GM23248 (cell line): ENCODE measurements around the gene HNRNPM. TPM values are rescaled to one million over a fixed set of nuclear protein-coding genes. Genes with fewer than 3 reads are reported as not detected.

Source experiments
- DNase-seq: peaks from one replicate; pipeline ENCODE4 v3.0.0-alpha.2; 2015
- H2AFZ ChIP-seq: fragments of 200-600 bp; sonication (generic); 2 replicates; pipeline ENCODE4 v1.6.1; 2016; ENCODE audit warnings: antibody characterized with exemption
- H3F3A ChIP-seq: fragments of 200-600 bp; sonication (generic); 2 replicates; pipeline ENCODE4 v1.6.1; 2016; ENCODE audit warnings: mild to moderate bottlenecking, antibody characterized with exemption, mixed run types; ENCODE audit not compliant: insufficient read depth
- H3K27ac ChIP-seq: fragments of 200-600 bp; sonication (generic); 2 replicates; pipeline ENCODE4 v1.5.1; 2016; ENCODE audit warnings: mild to moderate bottlenecking
- H3K27me3 ChIP-seq: fragments of 200-600 bp; sonication (generic); replicated peaks from 2 replicates; pipeline ENCODE4 v1.6.1; 2016; ENCODE audit warnings: mild to moderate bottlenecking; ENCODE audit not compliant: insufficient read depth
- H3K36me3 ChIP-seq: fragments of 200-600 bp; sonication (generic); 2 replicates; pipeline ENCODE4 v1.6.1; 2016; ENCODE audit warnings: low read depth, mild to moderate bottlenecking
- H3K4me1 ChIP-seq: fragments of 200-600 bp; sonication (generic); 2 replicates; pipeline ENCODE4 v1.6.1; 2016; ENCODE audit warnings: mild to moderate bottlenecking; ENCODE audit not compliant: insufficient read depth
- H3K4me2 ChIP-seq: fragments of 200-600 bp; sonication (generic); one replicate; pipeline ENCODE4 v1.6.1; 2016; ENCODE audit warnings: mild to moderate bottlenecking; ENCODE audit not compliant: unreplicated experiment
- H3K4me3 ChIP-seq: fragments of 200-600 bp; sonication (generic); 2 replicates; pipeline ENCODE4 v1.5.1; 2016; ENCODE audit warnings: mild to moderate bottlenecking
- H3K79me2 ChIP-seq: fragments of 200-600 bp; sonication (generic); 2 replicates; pipeline ENCODE4 v1.6.1; 2016; ENCODE audit warnings: mild to moderate bottlenecking; ENCODE audit not compliant: insufficient read depth
- H3K9ac ChIP-seq: fragments of 200-600 bp; sonication (generic); 2 replicates; pipeline ENCODE4 v1.6.1; 2016; ENCODE audit warnings: mild to moderate bottlenecking
- H3K9me2 ChIP-seq: fragments of 200-600 bp; sonication (generic); 2 replicates; pipeline ENCODE4 v1.6.1; 2016; ENCODE audit warnings: mixed run types, mild to moderate bottlenecking, moderate library complexity; ENCODE audit not compliant: insufficient read depth
- H3K9me3 ChIP-seq: fragments of 200-600 bp; sonication (generic); one replicate; pipeline ENCODE4 v1.6.1; 2017; ENCODE audit warnings: low read depth
- H4K20me1 ChIP-seq: fragments of 200-600 bp; sonication (generic); 2 replicates; pipeline ENCODE4 v1.6.0; 2016; ENCODE audit not compliant: insufficient read depth
- EZH2 ChIP-seq: fragments of 200-600 bp; sonication (generic); IDR thresholded peaks from 2 replicates; pipeline ENCODE4 v1.6.1; 2018; ENCODE audit warnings: antibody characterized with exemption, mild to moderate bottlenecking; ENCODE audit not compliant: insufficient read depth, poor library complexity, severe bottlenecking
- EZH2phosphoT487 ChIP-seq: fragments of 200-600 bp; sonication (generic); IDR thresholded peaks from 2 replicates; pipeline ENCODE4 v1.6.1; 2018; ENCODE audit warnings: antibody characterized with exemption, moderate library complexity, mild to moderate bottlenecking, low read depth; ENCODE audit not compliant: insufficient read depth
- WGBS, 2 experiments: methylation state at CpG; one replicate each; pipeline ENCODE4 v1.1.6; 2015 to 2017; ENCODE audit warnings: low lambda C conversion rate in 2 of 2, low coverage in 1 of 2; ENCODE audit errors: missing lambda C conversion rate in 2 of 2; 5-methylcytosine and 5-hydroxymethylcytosine counted together
- in situ Hi-C: fragments of 300-500 bp; cut with MboI; formaldehyde crosslinking; loops from 2 replicates; pipeline ENCODE4 v1.15.0; 2020
- polyA plus RNA-seq: library from polyadenylated mRNA; unstranded; fragments of >200 nt; fragmentation: Nextera tagmentation; extraction: Ambion mirVana; gene quantifications from 2 replicates; pipeline ENCODE4 v1.2.1, GENCODE V29; 2016
- total RNA-seq: library from RNA; depleted of rRNA; stranded (reverse); fragments of >200 nt; shearing (Covaris generic); gene quantifications from 2 replicates; pipeline ENCODE4 v1.2.3, GENCODE V29; 2014; rRNA removed

Gene HNRNPM, protein sequence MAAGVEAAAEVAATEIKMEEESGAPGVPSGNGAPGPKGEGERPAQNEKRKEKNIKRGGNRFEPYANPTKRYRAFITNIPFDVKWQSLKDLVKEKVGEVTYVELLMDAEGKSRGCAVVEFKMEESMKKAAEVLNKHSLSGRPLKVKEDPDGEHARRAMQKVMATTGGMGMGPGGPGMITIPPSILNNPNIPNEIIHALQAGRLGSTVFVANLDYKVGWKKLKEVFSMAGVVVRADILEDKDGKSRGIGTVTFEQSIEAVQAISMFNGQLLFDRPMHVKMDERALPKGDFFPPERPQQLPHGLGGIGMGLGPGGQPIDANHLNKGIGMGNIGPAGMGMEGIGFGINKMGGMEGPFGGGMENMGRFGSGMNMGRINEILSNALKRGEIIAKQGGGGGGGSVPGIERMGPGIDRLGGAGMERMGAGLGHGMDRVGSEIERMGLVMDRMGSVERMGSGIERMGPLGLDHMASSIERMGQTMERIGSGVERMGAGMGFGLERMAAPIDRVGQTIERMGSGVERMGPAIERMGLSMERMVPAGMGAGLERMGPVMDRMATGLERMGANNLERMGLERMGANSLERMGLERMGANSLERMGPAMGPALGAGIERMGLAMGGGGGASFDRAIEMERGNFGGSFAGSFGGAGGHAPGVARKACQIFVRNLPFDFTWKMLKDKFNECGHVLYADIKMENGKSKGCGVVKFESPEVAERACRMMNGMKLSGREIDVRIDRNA
- total RNA-seq, result 69.4 and 71.0 TPM in 2 replicates
- 116 and 117 TPM in 2 replicates for polyA plus RNA-seq

DNA sequence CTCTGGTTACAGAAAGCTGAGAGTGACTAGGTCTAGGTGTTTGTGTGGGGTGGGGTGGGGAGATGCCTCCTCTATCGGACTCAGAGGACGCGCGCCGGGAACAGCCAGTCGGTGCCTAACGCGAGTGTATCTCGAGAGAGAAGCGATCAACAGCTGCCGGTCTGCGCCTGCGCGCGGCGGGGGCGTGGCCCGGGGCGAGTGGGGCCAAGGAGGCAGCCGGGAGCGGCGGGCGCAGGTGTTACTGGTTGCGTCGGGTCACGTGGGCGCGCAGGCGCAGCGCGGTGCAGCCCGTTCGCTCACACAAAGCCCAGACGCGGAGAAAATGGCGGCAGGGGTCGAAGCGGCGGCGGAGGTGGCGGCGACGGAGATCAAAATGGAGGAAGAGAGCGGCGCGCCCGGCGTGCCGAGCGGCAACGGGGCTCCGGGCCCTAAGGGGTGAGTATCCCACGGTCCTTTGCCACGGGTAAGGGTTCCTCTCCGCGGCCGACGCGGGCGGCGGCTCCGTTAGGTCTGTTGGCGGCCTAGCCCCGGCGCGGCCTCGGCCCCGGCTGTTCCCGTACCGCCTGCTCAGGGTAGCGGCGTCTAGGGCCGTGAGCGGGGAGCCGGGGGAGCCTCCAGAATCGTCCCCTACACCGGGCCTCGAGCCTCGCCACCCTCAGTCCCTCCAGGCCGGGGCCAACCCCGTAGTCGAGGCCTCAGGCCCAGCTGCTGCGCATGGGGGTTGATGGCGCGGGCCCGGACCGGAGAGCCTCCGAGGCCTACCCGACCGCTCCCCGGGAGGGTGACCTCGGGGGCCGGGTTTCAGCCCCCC lies at the start of gene HNRNPM:
HNRNPM (plus strand) TSS at position 299 of the 811 bp plus-strand sequence; CDS start at position 323, 24 bp downstream.
- Histone ChIP-seq H3K27ac (peak within 1 kb of the TSS; percentile 76), H3K27me3 (no peaks in the 10 kb centered on the region), H4K20me1 (peaks cover 13% of the 10 kb centered on the region), H3F3A (peaks cover 6% of the 10 kb centered on the region), H2AFZ (peak within 1 kb of the TSS; percentile 99), H3K4me2 (peak within 1 kb of the TSS; percentile 93), H3K9ac (peak within 1 kb of the TSS; percentile 96), H3K9me3 (no peaks in the 10 kb centered on the region), H3K79me2 (peaks cover 49% of the 10 kb centered on the region), H3K36me3 (no peaks in the 10 kb centered on the region; the same call in 1 of the 2 replicates), H3K4me3 (peak within 1 kb of the TSS; percentile 88), H3K4me1 (peaks cover 14% of the 10 kb centered on the region), H3K9me2 (no peaks in the 10 kb centered on the region)
- in situ Hi-C loops, result no loop called here
- WGBS, 2 experiments, result 1 to 2% methylated on average over 62 to 91 of the region's 93 CpGs
- DNase-seq, result peak; percentile 99
- no peak for TF ChIP-seq EZH2phosphoT487
- TF ChIP-seq EZH2, result no peak

DNA sequence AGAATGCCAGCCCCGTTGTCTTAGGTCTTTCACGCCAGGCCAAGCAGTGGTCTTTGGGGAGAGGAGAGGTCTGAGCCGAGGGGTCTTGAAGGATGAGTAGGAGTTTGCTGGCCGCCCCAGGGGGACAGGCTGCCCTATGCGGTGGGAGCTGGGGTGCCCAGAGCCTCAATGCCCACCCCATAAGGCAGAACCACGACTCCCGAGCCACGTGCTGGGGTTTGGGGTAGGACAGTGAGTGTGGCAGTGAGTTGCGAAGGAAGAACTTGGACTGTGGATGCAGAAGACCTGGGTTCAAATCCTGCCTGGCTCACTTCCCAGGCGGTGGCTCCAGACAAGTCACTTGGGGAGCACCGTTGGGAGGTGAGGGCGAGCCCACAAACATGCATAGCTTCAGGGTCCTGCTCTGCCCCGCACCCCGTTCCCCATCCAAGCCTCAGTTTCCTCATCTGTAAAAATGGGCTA lies 49.1 kb upstream of the HNRNPM start:
- Histone ChIP-seq H4K20me1 (no peaks in the 10 kb centered on the region; the same call in 1 of the 2 replicates), H3K79me2 (peaks cover 96% of the 10 kb centered on the region), H3K27ac (peak overlapping the region; percentile 65; the same call in 1 of the 2 replicates), H3K9me2 (no peaks in the 10 kb centered on the region), H2AFZ (no peak overlapping the region), H3K4me3 (no peak overlapping the region), H3K9ac (no peak overlapping the region), H3K4me1 (peaks cover 33% of the 10 kb centered on the region), H3K4me2 (no peak overlapping the region), H3F3A (peaks cover 20% of the 10 kb centered on the region), H3K36me3 (no peaks in the 10 kb centered on the region), H3K27me3 (no peaks in the 10 kb centered on the region), H3K9me3 (no peaks in the 10 kb centered on the region)
- in situ Hi-C loops, result no loop called here
- DNase-seq, result no peak
- 97 to 98% methylated on average over 14 of the region's 14 CpGs for WGBS, 2 experiments
- no peak for TF ChIP-seq EZH2
- TF ChIP-seq EZH2phosphoT487, result no peak

DNA sequence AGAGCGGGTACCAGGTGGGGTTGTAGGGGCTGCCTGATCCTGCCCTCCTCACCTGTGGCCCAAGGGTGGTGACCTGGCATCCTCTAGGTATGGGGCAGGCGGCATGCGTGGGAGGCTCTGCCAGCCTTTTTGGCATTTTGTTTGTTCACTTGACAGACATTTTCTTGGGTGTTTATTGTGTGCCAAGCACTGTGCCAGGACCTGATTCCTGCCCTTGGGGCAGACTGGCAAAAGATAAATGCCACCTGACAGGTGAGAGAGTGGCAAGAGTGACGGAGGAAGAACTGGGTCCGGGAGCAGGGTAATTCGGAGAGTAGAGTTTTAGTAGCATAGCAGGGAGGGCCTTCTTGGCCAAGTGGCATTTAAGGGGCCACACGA lies 48.6 kb upstream of the HNRNPM start:
- TF ChIP-seq EZH2 (no peak), EZH2phosphoT487 (no peak)
- Histone ChIP-seq H3K36me3 (no peaks in the 10 kb centered on the region), H3K9me3 (no peaks in the 10 kb centered on the region), H3K27me3 (no peaks in the 10 kb centered on the region), H2AFZ (no peak overlapping the region), H3K79me2 (peaks cover 94% of the 10 kb centered on the region), H3K9me2 (no peaks in the 10 kb centered on the region), H4K20me1 (no peaks in the 10 kb centered on the region; the same call in 1 of the 2 replicates), H3K4me1 (peaks cover 30% of the 10 kb centered on the region), H3K9ac (no peak overlapping the region), H3F3A (peaks cover 16% of the 10 kb centered on the region), H3K4me3 (no peak overlapping the region), H3K27ac (no peak overlapping the region), H3K4me2 (no peak overlapping the region)
- DNase-seq, result no peak
- in situ Hi-C loops, result no loop called here
- 86 to 89% methylated on average over 7 of the region's 7 CpGs for WGBS, 2 experiments
